Uterus (tissue), 4 donors: ENCODE results near the gene ANP32E. TPM values are rescaled to one million over a fixed set of nuclear protein-coding genes. Genes with fewer than 3 reads are reported as not detected.
"Not testable (repeated sequence)": the region's sequence is repeated elsewhere in the genome, so short reads cannot be mapped to it uniquely, and the experiment has no call there.

Experiments used
- DNase-seq, 2 donors: peaks; one replicate each; pipeline ENCODE4 v3.0.0-alpha.2; 2019 to 2020
- H3K27ac ChIP-seq, 2 donors: fragments of 200-600 bp; sonication (generic); 1 replicate in 1 of 2; 2 replicates in 1 of 2; pipeline ENCODE4 v1.5.1; 2016 to 2018
- H3K27me3 ChIP-seq, 2 donors: fragments of 200-600 bp; sonication (generic); one replicate each; pipeline ENCODE4 v1.5.1; 2018 to 2019; ENCODE audit warnings: control low read depth in 1 of 2
- H3K36me3 ChIP-seq, 2 donors: fragments of 200-600 bp; sonication (generic); one replicate each; pipeline ENCODE4 v1.5.1; 2019; ENCODE audit warnings: control low read depth in 1 of 2
- H3K4me1 ChIP-seq, 2 donors: fragments of 200-600 bp; sonication (generic); one replicate each; pipeline ENCODE4 v1.5.1; 2018 to 2019; ENCODE audit warnings: control low read depth in 1 of 2
- H3K4me3 ChIP-seq, 2 donors: fragments of 200-600 bp; sonication (generic); 1 replicate in 1 of 2; 2 replicates in 1 of 2; pipeline ENCODE4 v1.5.1; 2018 to 2019; ENCODE audit warnings: mild to moderate bottlenecking in 1 of 2
- H3K9me3 ChIP-seq, 2 donors: fragments of 200-600 bp; sonication (generic); one replicate each; pipeline ENCODE4 v1.5.1; 2019; ENCODE audit warnings: control low read depth in 1 of 2
- POLR2A ChIP-seq, 2 donors: fragments of 450-650 bp; IDR thresholded peaks; one replicate each; pipeline ENCODE4 v1.6.1; 2016; ENCODE audit warnings: antibody characterized with exemption in 2 of 2, mild to moderate bottlenecking in 1 of 2, moderate library complexity in 1 of 2
- intact Hi-C: fragments of 100-400 bp; cut with DNase I; formaldehyde crosslinking; loops from one replicate; pipeline ENCODE4 v1.15.1; 2023; ENCODE audit warnings: low total_unique reads
- total RNA-seq, 4 donors: library from RNA; depleted of rRNA in 3 of 4; stranded (reverse); fragments of >200 nt in 3 of 4; gene quantifications; one replicate each; pipeline versions ENCODE4 v1.1.0 to v1.2.4, GENCODE V29; 2014 to 2023
- TF ChIP-seq, protein P1 (sequence below), 4 experiments: fragments of 200-600 bp in 2 of 4; fragments of 450-650 bp in 2 of 4; sonication (generic) in 2 of 4; IDR thresholded peaks; one replicate each; pipeline ENCODE4 v1.5.1; 2016 to 2019; ENCODE audit warnings: antibody characterized with exemption in 4 of 4, mild to moderate bottlenecking in 2 of 4, moderate library complexity in 1 of 4
- donor health status: DM: yes; HTN: yes; CAD: no.

ANP32E gene
- total RNA-seq, 4 donors from 2014 or later, result 1.3 to 55.1 (median 38.6) TPM

DNA sequence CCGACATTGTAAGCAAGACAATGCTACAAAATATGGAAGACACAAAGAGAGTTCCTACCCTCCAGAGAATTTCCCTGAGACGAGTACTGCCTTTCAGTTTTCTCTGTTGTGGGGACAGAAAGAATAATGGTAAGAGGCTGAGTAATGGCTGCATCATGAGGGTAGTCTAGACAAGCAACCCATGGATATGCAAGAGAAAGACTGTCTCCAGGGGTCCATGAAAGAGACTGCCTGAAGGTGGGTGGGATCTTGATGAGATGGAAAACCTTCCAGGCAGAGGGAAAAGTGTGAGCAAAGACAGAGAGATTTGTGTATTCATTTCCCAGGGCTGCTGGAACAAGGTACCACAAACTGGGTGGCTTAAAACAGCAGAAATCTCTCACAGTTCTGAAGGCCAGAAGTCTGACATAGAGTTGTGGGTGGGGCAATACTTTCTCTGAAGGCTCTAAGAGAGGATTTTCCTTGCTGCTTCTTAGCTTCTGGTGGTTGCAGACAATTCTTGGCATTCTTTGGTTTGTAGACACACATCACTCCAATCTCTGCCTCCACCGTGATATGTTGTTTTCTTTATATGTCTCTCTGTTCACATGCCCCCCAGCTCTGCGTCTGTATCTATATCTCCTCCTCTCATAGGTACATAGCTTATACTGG lies 41.4 kb downstream of the ANP32E start:
- Histone ChIP-seq H3K27me3 (no peaks in the 10 kb centered on the region), H3K9me3 (no peaks in the 10 kb centered on the region), H3K36me3 (no peaks in the 10 kb centered on the region), H3K27ac (no peak overlapping the region), H3K4me3 (no peak overlapping the region), H3K4me1 (no peaks in the 10 kb centered on the region)
- intact Hi-C loops, result no loop called here
- no peak for DNase-seq
- TF ChIP-seq, protein P1, sequence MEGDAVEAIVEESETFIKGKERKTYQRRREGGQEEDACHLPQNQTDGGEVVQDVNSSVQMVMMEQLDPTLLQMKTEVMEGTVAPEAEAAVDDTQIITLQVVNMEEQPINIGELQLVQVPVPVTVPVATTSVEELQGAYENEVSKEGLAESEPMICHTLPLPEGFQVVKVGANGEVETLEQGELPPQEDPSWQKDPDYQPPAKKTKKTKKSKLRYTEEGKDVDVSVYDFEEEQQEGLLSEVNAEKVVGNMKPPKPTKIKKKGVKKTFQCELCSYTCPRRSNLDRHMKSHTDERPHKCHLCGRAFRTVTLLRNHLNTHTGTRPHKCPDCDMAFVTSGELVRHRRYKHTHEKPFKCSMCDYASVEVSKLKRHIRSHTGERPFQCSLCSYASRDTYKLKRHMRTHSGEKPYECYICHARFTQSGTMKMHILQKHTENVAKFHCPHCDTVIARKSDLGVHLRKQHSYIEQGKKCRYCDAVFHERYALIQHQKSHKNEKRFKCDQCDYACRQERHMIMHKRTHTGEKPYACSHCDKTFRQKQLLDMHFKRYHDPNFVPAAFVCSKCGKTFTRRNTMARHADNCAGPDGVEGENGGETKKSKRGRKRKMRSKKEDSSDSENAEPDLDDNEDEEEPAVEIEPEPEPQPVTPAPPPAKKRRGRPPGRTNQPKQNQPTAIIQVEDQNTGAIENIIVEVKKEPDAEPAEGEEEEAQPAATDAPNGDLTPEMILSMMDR (IDR thresholded peaks at IDR 0.05), result no peak
- no peak for TF ChIP-seq POLR2A (IDR thresholded peaks at IDR 0.05)

GRCh38 chr1:150192012-150192411 lies 43.9 kb downstream of the ANP32E start:
- TF ChIP-seq POLR2A (IDR thresholded peaks at IDR 0.05), result no peak
- TF ChIP-seq, protein P1 (IDR thresholded peaks at IDR 0.05), result no peak
- Histone ChIP-seq H3K9me3 (no peaks in the 10 kb centered on the region), H3K4me1 (no peaks in the 10 kb centered on the region), H3K36me3 (no peaks in the 10 kb centered on the region), H3K27me3 (no peaks in the 10 kb centered on the region), H3K4me3 (no peak overlapping the region), H3K27ac (no peak overlapping the region)
- DNase-seq, result no peak
- intact Hi-C loops, result no loop called here

GRCh38 chr1:150187560-150187931 lies 48.4 kb downstream of the ANP32E start:
- no peaks in the 10 kb centered on the region for H3K36me3 ChIP-seq
- intact Hi-C loops, result no loop called here
- H3K9me3 ChIP-seq, result no peaks in the 10 kb centered on the region
- no peak for DNase-seq
- no peak overlapping the region for H3K4me3 ChIP-seq
- H3K4me1 ChIP-seq, result no peaks in the 10 kb centered on the region
- H3K27ac ChIP-seq, result no peak overlapping the region
- TF ChIP-seq POLR2A (IDR thresholded peaks at IDR 0.05), result no peak
- TF ChIP-seq, protein P1 (IDR thresholded peaks at IDR 0.05), result no peak
- no peaks in the 10 kb centered on the region for H3K27me3 ChIP-seq

DNA sequence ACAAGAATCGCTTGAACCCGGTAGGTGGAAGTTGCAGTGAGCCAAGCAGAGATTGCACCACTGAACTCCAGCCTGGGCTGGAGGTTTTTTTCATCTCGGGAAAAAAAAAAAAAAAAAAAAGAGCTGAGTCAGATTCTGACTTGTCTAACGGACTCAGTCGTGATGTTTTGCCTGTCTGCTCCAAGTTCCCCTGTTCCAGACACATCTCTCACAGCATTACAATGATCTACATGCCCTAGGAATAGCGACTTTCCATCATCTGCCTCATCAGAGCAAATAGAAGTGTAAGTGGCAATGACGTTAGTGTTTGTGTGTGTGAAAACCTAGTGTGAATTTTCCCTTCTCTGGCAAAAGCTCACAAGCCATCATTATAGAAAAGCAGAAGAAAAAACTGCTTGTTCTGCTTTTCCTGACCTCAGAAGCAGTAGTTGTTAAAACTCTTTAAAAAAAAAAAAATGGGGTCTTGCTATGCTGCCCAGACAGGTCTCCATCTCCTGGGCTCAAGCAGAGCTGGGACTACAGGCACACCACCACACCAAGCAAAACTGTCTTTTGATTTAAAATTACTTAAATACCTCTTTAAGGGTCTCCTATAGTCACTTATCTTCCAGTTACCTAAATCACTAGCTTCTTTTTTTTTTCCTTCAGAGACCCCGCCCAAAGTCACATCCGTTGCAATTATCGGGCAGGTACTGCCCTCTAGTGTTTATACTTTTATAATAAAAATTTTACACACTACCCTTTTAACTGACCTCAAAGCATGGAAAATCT lies 48.9 kb downstream of the ANP32E start:
- no peak for DNase-seq
- TF ChIP-seq POLR2A (IDR thresholded peaks at IDR 0.05), result no peak
- TF ChIP-seq, protein P1 (IDR thresholded peaks at IDR 0.05), result peak in 3 of 4 experiments; percentile 26 to 55 (median 48)
- Histone ChIP-seq H3K9me3 (no peaks in the 10 kb centered on the region), H3K4me1 (no peaks in the 10 kb centered on the region), H3K4me3 (no peak overlapping the region), H3K27me3 (no peaks in the 10 kb centered on the region), H3K27ac (no peak overlapping the region), H3K36me3 (no peaks in the 10 kb centered on the region)
- intact Hi-C loops, result no loop called here

GRCh38 chr1:150186438-150186788 lies 49.5 kb downstream of the ANP32E start:
- H3K9me3 ChIP-seq, DNase-seq, H3K27me3 ChIP-seq, H3K27ac ChIP-seq, intact Hi-C loops, H3K36me3 ChIP-seq, H3K4me1 ChIP-seq, H3K4me3 ChIP-seq: not testable (repeated sequence)
